K562 (cell line): Measurements from ENCODE around the gene PRIM1. TPM values are rescaled to one million over a fixed set of nuclear protein-coding genes. Genes with fewer than 3 reads are reported as not detected.
A peak's percentile ranks its signal among the peaks of the same experiment; 100 is the strongest.

Experiments
- BACH1 ChIP-seq: fragments of 200-800 bp; sonication (Bioruptor generic); IDR thresholded peaks from 2 replicates; pipeline ENCODE4 v1.6.1; 2016; ENCODE audit warnings: missing genetic modification characterization, missing compliant biosample characterization
- ETV1 ChIP-seq: fragments of 450-650 bp; conservative IDR thresholded peaks from 2 replicates; pipeline ENCODE4 v1.6.1; 2016; ENCODE audit warnings: missing genetic modification characterization, control low read depth, low read depth, missing compliant biosample characterization
- ETV5 ChIP-seq: sonication (generic); formaldehyde crosslinking; IDR thresholded peaks from 2 replicates; pipeline ENCODE4 v1.4.0; 2020; ENCODE audit warnings: low read depth, mild to moderate bottlenecking, missing genetic modification reagents
- FOXK2 ChIP-seq, 2 experiments: fragments of 450-650 bp; IDR thresholded peaks in 1 of 2; conservative IDR thresholded peaks in 1 of 2; 2 replicates each; pipeline ENCODE4 v1.6.1; 2016; ENCODE audit warnings: low read depth in 2 of 2, mild to moderate bottlenecking in 1 of 2
- RREB1 ChIP-seq: fragments of 250-450 bp; sonication (Bioruptor Pico); IDR thresholded peaks from 2 replicates; pipeline ENCODE4 v1.4.0; 2020
- ZNF280B ChIP-seq: fragments of 250-450 bp; sonication (Bioruptor Pico); IDR thresholded peaks from 2 replicates; pipeline ENCODE4 v1.5.1; 2021; ENCODE audit warnings: mild to moderate bottlenecking
- polyA plus RNA-seq, 8 experiments: library from polyadenylated mRNA; depleted of rRNA in 4 of 8; stranded (reverse) in 5 of 8; unstranded in 3 of 8; fragments of >200 nt; fragmentation: Nextera tagmentation in 2 of 8; fragmentation: Illumina TruSeq in 1 of 8; extraction: Ambion mirVana in 2 of 8; extraction: Trizol in 1 of 8; gene quantifications; 2 replicates each; pipeline versions ENCODE4 v1.2.1 to v1.2.3, GENCODE V29; 2011 to 2014; ENCODE audit warnings: inconsistent platforms in 1 of 8, missing spikeins in 1 of 8
- total RNA-seq, 7 experiments: library from RNA; depleted of rRNA in 6 of 7; stranded (reverse); fragments of >200 nt in 6 of 7; fragmentation: Illumina TruSeq in 2 of 7; extraction: Trizol in 2 of 7; gene quantifications; 2 replicates each; pipeline versions ENCODE4 v1.2.1 to v1.2.3, GENCODE V29; 2011 to 2021; ENCODE audit warnings: low replicate concordance in 1 of 7
- TF ChIP-seq, protein P1 (sequence below): fragments of 250-450 bp; sonication (Bioruptor Pico); IDR thresholded peaks from 2 replicates; pipeline ENCODE4 v1.4.0; 2020; ENCODE audit warnings: mild to moderate bottlenecking, moderate library complexity
- TF ChIP-seq, protein P2 (sequence below): IDR thresholded peaks from 2 replicates; pipeline ENCODE4 v1.6.1; 2012; ENCODE audit warnings: low read depth, low read length, improper control_type of control experiment, borderline replicate concordance

Gene PRIM1
- total and polyA plus RNA-seq, 9 of the 15 experiments (the other 6 are each of a cell fraction or from before 2014, with no cell fraction given) = 67.2 to 179 (median 140) TPM

DNA sequence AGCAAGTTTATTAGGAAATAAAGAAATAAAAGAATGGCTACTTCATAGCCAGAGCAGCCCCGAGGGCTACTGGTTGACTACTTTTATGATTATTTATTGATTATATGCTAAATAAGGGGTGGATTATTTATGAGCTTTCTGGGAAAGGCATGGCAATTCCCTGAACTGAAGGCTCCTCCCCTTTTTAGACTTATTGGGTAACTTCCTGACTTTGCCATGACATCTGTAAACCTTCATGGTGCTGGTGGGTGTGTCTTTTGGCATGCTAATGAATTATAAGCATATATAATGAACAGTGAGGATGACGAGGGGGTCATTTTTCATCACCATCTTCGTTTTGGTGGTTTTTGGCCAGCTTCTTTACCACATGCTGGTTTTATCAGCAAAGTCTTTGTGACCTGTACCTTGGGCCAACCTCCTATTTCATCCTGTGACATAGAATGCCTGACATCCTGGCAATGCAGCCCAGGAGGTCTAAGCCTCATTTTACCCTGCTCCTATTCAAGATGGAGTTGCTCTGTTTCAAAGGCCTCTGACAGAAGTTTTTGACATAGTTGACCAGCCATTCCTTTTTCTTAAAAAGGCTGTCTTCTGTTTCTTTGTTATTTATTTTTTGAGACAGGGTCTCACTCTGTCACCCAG lies 53.0 kb downstream of the PRIM1 start (continued):
- no peak for TF ChIP-seq FOXK2 (conservative IDR thresholded peaks at IDR 0.05 in 1 of 2, IDR thresholded peaks at IDR 0.05 in 1 of 2; ENCODE audit: low read depth in 2 of 2)
- TF ChIP-seq ETV1 = peak; percentile 34; the same call in 1 of the 2 replicates
- TF ChIP-seq RREB1 (CRISPR knock-in tag) = no peak
- TF ChIP-seq, protein P1, sequence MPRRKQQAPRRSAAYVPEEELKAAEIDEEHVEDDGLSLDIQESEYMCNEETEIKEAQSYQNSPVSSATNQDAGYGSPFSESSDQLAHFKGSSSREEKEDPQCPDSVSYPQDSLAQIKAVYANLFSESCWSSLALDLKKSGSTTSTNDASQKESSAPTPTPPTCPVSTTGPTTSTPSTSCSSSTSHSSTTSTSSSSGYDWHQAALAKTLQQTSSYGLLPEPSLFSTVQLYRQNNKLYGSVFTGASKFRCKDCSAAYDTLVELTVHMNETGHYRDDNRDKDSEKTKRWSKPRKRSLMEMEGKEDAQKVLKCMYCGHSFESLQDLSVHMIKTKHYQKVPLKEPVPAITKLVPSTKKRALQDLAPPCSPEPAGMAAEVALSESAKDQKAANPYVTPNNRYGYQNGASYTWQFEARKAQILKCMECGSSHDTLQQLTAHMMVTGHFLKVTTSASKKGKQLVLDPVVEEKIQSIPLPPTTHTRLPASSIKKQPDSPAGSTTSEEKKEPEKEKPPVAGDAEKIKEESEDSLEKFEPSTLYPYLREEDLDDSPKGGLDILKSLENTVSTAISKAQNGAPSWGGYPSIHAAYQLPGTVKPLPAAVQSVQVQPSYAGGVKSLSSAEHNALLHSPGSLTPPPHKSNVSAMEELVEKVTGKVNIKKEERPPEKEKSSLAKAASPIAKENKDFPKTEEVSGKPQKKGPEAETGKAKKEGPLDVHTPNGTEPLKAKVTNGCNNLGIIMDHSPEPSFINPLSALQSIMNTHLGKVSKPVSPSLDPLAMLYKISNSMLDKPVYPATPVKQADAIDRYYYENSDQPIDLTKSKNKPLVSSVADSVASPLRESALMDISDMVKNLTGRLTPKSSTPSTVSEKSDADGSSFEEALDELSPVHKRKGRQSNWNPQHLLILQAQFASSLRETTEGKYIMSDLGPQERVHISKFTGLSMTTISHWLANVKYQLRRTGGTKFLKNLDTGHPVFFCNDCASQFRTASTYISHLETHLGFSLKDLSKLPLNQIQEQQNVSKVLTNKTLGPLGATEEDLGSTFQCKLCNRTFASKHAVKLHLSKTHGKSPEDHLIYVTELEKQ (CRISPR knock-in tag) = no peak
- TF ChIP-seq BACH1 (tag) = 0 out of 2 replicates have a peak, but pooled peaks have one; percentile 7
- no peak for TF ChIP-seq ETV5 (CRISPR knock-in tag)
- TF ChIP-seq, protein P2, sequence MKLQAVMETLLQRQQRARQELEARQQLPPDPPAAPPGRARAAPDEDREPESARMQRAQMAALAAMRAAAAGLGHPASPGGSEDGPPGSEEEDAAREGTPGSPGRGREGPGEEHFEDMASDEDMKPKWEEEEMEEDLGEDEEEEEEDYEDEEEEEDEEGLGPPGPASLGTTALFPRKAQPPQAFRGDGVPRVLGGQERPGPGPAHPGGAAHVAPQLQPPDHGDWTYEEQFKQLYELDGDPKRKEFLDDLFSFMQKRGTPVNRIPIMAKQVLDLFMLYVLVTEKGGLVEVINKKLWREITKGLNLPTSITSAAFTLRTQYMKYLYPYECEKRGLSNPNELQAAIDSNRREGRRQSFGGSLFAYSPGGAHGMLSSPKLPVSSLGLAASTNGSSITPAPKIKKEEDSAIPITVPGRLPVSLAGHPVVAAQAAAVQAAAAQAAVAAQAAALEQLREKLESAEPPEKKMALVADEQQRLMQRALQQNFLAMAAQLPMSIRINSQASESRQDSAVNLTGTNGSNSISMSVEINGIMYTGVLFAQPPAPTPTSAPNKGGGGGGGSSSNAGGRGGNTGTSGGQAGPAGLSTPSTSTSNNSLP = peak; percentile 59; the same call in 1 of the 2 replicates
- no peak for TF ChIP-seq ZNF280B (CRISPR knock-in tag)
